ENCODE measurements around the gene MAML3.

The MAML3 gene

DNA sequence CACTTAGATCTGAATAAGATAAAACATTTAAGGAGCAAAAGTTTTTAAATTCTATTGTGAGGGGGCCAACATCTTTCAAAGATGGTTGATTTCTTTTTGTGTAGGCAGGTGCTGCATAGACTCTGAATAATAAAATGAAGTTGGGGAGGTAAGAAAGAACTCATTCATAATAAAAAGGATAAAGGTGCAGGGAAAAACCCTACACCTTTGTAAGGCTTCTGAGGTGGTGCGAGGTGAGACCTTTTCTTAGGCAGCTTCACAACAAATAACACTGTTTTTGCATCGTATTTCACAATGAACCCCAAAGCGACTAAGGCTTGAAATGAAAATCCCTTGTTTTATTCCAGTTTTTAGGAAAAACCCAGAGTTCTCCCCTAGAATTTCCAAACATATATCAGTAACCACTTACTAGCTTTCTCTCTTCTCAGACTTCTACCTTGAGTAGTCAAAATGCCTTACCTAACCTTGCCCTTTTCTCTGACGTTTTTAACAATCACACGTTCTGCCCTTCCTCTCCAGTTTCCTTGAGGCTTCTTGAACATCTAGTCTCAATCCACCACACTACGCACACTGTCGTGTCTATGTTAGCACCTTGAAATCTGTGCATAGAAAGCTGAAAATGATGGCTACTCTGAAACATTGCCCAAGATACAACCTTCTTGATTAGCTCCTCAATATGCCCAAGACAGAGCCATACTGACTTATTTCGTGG, 30.2 kb downstream of the MAML3 start:
- no peaks in the 10 kb centered on the region for H3K36me3 ChIP-seq (ENCODE audit: low read depth)
- H3K27ac ChIP-seq (ENCODE audit: poor library complexity, severe bottlenecking), result no peak overlapping the region
- H3K9me3 ChIP-seq (ENCODE audit: severe bottlenecking), result no peaks in the 10 kb centered on the region
- DNase-seq (ENCODE audit: low spot score), result no peak
- TF ChIP-seq, protein P1, sequence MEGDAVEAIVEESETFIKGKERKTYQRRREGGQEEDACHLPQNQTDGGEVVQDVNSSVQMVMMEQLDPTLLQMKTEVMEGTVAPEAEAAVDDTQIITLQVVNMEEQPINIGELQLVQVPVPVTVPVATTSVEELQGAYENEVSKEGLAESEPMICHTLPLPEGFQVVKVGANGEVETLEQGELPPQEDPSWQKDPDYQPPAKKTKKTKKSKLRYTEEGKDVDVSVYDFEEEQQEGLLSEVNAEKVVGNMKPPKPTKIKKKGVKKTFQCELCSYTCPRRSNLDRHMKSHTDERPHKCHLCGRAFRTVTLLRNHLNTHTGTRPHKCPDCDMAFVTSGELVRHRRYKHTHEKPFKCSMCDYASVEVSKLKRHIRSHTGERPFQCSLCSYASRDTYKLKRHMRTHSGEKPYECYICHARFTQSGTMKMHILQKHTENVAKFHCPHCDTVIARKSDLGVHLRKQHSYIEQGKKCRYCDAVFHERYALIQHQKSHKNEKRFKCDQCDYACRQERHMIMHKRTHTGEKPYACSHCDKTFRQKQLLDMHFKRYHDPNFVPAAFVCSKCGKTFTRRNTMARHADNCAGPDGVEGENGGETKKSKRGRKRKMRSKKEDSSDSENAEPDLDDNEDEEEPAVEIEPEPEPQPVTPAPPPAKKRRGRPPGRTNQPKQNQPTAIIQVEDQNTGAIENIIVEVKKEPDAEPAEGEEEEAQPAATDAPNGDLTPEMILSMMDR (IDR thresholded peaks at IDR 0.05; ENCODE audit: poor library complexity, severe bottlenecking), result no peak
- no peak overlapping the region for H3K4me3 ChIP-seq (ENCODE audit: severe bottlenecking)
- no peak for ATAC-seq (ENCODE audit: low read depth)
- H3K4me1 ChIP-seq (ENCODE audit: insufficient read depth, poor library complexity, severe bottlenecking), result no peaks in the 10 kb centered on the region
- no peaks in the 10 kb centered on the region for H3K27me3 ChIP-seq (ENCODE audit: insufficient read depth, poor library complexity, severe bottlenecking)

DNA sequence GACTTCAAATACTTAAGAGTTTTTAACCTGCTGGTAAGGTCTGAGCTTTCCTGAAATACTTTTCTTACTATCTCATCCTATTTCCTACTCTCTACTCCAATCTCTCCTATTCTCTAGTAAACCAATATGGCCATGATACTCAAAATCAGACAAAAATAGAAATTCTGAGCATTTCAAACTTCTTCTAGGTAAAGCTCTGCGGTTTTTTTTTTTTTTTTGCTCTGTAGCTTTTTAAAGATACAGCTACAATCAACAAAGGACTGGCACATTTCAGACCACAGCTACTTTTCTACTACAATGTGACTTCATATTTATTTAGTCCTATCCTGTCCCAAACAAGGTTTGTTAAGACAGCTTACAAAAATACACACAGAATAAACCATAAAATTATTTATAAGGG, 31.1 kb downstream of the MAML3 start:
- no peak overlapping the region for H3K27ac ChIP-seq (ENCODE audit: poor library complexity, severe bottlenecking)
- H3K9me3 ChIP-seq (ENCODE audit: severe bottlenecking), result no peaks in the 10 kb centered on the region
- TF ChIP-seq, protein P1 (IDR thresholded peaks at IDR 0.05; ENCODE audit: poor library complexity, severe bottlenecking), result no peak
- no peaks in the 10 kb centered on the region for H3K27me3 ChIP-seq (ENCODE audit: insufficient read depth, poor library complexity, severe bottlenecking)
- ATAC-seq (ENCODE audit: low read depth) (no peak), DNase-seq (ENCODE audit: low spot score) (no peak)
- H3K4me1 ChIP-seq (ENCODE audit: insufficient read depth, poor library complexity, severe bottlenecking), result no peaks in the 10 kb centered on the region
- H3K4me3 ChIP-seq (ENCODE audit: severe bottlenecking), result no peak overlapping the region
- H3K36me3 ChIP-seq (ENCODE audit: low read depth), result no peaks in the 10 kb centered on the region

DNA sequence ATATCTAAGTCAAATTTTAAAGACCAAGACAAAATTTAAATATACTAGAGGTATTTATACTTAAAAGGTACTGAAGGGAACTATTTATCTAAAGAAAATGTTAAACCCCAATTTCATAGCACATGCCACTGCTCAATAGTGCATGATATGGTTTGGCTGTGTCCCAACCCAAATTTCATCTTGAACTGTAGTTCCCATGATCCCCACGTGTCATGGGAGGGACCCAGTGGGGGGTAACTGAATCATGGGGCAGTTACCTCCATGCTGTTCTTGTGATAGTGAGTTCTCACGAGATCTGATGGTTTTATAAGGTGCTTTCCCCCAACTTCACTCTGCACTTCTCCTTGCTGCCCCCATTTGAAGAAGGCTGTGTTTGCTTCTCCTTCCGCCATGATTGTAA, 32.3 kb downstream of the MAML3 start:
- Histone ChIP-seq H3K4me1 (ENCODE audit: insufficient read depth, poor library complexity, severe bottlenecking) (peaks cover 6% of the 10 kb centered on the region), H3K27me3 (ENCODE audit: insufficient read depth, poor library complexity, severe bottlenecking) (no peaks in the 10 kb centered on the region), H3K36me3 (ENCODE audit: low read depth) (no peaks in the 10 kb centered on the region), H3K4me3 (ENCODE audit: severe bottlenecking) (no peak overlapping the region), H3K9me3 (ENCODE audit: severe bottlenecking) (peaks cover 3% of the 10 kb centered on the region), H3K27ac (ENCODE audit: poor library complexity, severe bottlenecking) (no peak overlapping the region)
- DNase-seq (ENCODE audit: low spot score) (no peak), ATAC-seq (ENCODE audit: low read depth) (no peak)
- TF ChIP-seq, protein P1 (IDR thresholded peaks at IDR 0.05; ENCODE audit: poor library complexity, severe bottlenecking), result no peak

DNA sequence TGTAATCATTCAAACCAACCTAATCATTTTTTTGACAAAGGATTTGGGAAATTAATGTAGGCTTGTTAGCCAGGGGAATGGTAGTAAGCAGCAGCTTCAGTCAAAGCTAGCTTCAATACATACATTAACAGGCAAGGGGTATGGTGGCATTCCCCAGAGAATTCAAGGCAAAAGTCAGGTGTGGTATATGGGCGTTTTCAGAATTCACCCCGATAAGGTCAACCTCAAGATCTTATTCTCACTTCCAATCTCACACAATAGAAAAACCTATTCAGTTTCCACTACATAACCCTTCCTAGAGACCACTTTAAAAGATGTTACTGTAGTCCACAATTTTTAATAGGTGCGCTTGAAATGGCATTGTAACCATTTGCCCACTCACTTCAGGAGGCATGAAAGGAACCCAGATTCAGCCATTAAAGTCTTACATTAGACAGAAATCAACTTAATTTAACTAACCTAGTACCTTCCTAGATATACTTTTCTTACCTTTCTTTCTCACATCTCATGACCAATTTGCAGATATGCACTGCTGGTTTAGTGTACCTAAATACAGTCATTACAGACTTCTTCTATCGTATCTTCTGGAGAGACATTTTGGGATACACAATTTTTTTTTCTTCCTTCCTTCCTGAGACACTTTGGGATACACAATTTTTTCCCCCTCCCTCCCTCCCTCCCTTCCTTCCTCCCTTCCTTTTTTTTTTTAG, 34.9 kb downstream of the MAML3 start:
- Histone ChIP-seq H3K4me1 (ENCODE audit: insufficient read depth, poor library complexity, severe bottlenecking) (peaks cover 11% of the 10 kb centered on the region), H3K27me3 (ENCODE audit: insufficient read depth, poor library complexity, severe bottlenecking) (no peaks in the 10 kb centered on the region), H3K27ac (ENCODE audit: poor library complexity, severe bottlenecking) (no peak overlapping the region), H3K4me3 (ENCODE audit: severe bottlenecking) (no peak overlapping the region), H3K9me3 (ENCODE audit: severe bottlenecking) (peaks cover 3% of the 10 kb centered on the region), H3K36me3 (ENCODE audit: low read depth) (no peaks in the 10 kb centered on the region)
- ATAC-seq (ENCODE audit: low read depth) (no peak), DNase-seq (ENCODE audit: low spot score) (no peak)
- TF ChIP-seq, protein P1 (IDR thresholded peaks at IDR 0.05; ENCODE audit: poor library complexity, severe bottlenecking), result no peak

DNA sequence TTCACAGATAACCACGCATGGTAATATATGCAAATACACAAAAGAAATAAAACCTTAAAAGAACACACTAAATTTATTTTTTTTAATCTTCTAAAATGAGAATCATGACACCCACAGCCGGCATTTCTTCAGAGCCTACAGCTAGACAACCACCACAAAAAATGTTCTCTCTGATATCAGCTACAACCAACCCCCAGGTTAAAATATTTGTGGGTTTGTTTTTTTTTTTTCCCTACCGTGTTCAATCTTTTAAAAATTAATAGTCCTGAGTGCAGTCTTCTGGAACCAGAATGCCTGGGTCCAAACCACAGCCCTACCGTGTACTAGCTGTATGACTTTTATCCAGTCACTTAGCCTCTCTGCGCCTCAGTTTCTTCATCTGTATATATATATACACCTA, 36.0 kb downstream of the MAML3 start:
- Histone ChIP-seq H3K4me1 (ENCODE audit: insufficient read depth, poor library complexity, severe bottlenecking) (peaks cover 11% of the 10 kb centered on the region), H3K9me3 (ENCODE audit: severe bottlenecking) (peaks cover 3% of the 10 kb centered on the region), H3K27me3 (ENCODE audit: insufficient read depth, poor library complexity, severe bottlenecking) (no peaks in the 10 kb centered on the region), H3K27ac (ENCODE audit: poor library complexity, severe bottlenecking) (no peak overlapping the region), H3K4me3 (ENCODE audit: severe bottlenecking) (no peak overlapping the region), H3K36me3 (ENCODE audit: low read depth) (no peaks in the 10 kb centered on the region)
- DNase-seq (ENCODE audit: low spot score), result no peak
- TF ChIP-seq, protein P1 (IDR thresholded peaks at IDR 0.05; ENCODE audit: poor library complexity, severe bottlenecking), result no peak
- ATAC-seq (ENCODE audit: low read depth), result no peak

All from RWPE2 (cell line).